Measurements from ENCODE around the gene AKAP14. TPM values are rescaled to one million over a fixed set of nuclear protein-coding genes. Genes with fewer than 3 reads are reported as not detected.
"Not testable (repeated sequence)": the region's sequence is repeated elsewhere in the genome, so short reads cannot be mapped to it uniquely, and the experiment has no call there.

AKAP14 gene
- total RNA-seq (2014; rRNA removed; shearing (Covaris generic)): not detected in 2 replicates

GRCh38 chrX:119895843-119896326 is at the start of gene AKAP14:
Gene AKAP14 (plus strand): TSS chrX:119895893. CDS start chrX:119903224, 7,331 bp downstream.
- DNase-seq: peak; percentile 70
- Histone ChIP-seq H3K4me3 (ENCODE audit: insufficient read depth, low read depth, low read length) (no peak within 1 kb of the TSS), H3K36me3 (replicated peaks; ENCODE audit: control insufficient read depth, insufficient read depth, low read length) (no peaks in the 10 kb centered on the region), H3K27me3 (ENCODE audit: control insufficient read depth, insufficient read depth, low read length) (no peaks in the 10 kb centered on the region)

GRCh38 chrX:119852382-119853353 is 43.0 kb upstream of the AKAP14 start, which contains the start of gene UPF3B:
Gene UPF3B (minus strand): TSS chrX:119852963. CDS start chrX:119852928, 35 bp downstream.
- Histone ChIP-seq H3K27me3 (ENCODE audit: control insufficient read depth, insufficient read depth, low read length) (no peaks in the 10 kb centered on the region), H3K4me3 (ENCODE audit: insufficient read depth, low read depth, low read length) (peak within 1 kb of the TSS; percentile 75), H3K36me3 (replicated peaks; ENCODE audit: control insufficient read depth, insufficient read depth, low read length) (no peaks in the 10 kb centered on the region)
- DNase-seq: peak; percentile 91

GRCh38 chrX:119853444-119853843 is 42.2 kb upstream of the AKAP14 start:
- no peaks in the 10 kb centered on the region for H3K36me3 ChIP-seq (replicated peaks; ENCODE audit: control insufficient read depth, insufficient read depth, low read length)
- no peaks in the 10 kb centered on the region for H3K27me3 ChIP-seq (ENCODE audit: control insufficient read depth, insufficient read depth, low read length)
- H3K4me3 ChIP-seq (ENCODE audit: insufficient read depth, low read depth, low read length): peak overlapping the region; percentile 14; the same call in 1 of the 2 replicates
- DNase-seq: no peak

GRCh38 chrX:119870626-119871131 is 25.0 kb upstream of the AKAP14 start:
- Histone ChIP-seq H3K27me3 (ENCODE audit: control insufficient read depth, insufficient read depth, low read length) (no peaks in the 10 kb centered on the region), H3K36me3 (replicated peaks; ENCODE audit: control insufficient read depth, insufficient read depth, low read length) (no peaks in the 10 kb centered on the region), H3K4me3 (ENCODE audit: insufficient read depth, low read depth, low read length) (peak overlapping the region; percentile 78)
- peak; percentile 37 for DNase-seq

GRCh38 chrX:119871245-119871598 is 24.5 kb upstream of the AKAP14 start:
- no peak for DNase-seq
- Histone ChIP-seq H3K36me3 (replicated peaks; ENCODE audit: control insufficient read depth, insufficient read depth, low read length) (no peaks in the 10 kb centered on the region), H3K4me3 (ENCODE audit: insufficient read depth, low read depth, low read length) (peak overlapping the region; percentile 78), H3K27me3 (ENCODE audit: control insufficient read depth, insufficient read depth, low read length) (no peaks in the 10 kb centered on the region)

GRCh38 chrX:119871599-119872395 is 23.9 kb upstream of the AKAP14 start, which contains the start of the genes NDUFA1 and RNF113A:
Gene NDUFA1 (plus strand): TSS chrX:119871832. CDS start chrX:119871912, 80 bp downstream.
Gene RNF113A (minus strand): TSS chrX:119871733. CDS start chrX:119871613, 120 bp downstream.
- Histone ChIP-seq H3K36me3 (replicated peaks; ENCODE audit: control insufficient read depth, insufficient read depth, low read length) (no peaks in the 10 kb centered on the region), H3K27me3 (ENCODE audit: control insufficient read depth, insufficient read depth, low read length) (no peaks in the 10 kb centered on the region), H3K4me3 (ENCODE audit: insufficient read depth, low read depth, low read length) (peak within 1 kb of the TSS; percentile 78)
- DNase-seq: peak; percentile 84

- H3K36me3 ChIP-seq (replicated peaks; ENCODE audit: control insufficient read depth, insufficient read depth, low read length): no peaks in the 10 kb centered on the region; the same call in 1 of the 2 replicates
- H3K4me3 ChIP-seq (ENCODE audit: insufficient read depth, low read depth, low read length): no peak overlapping the region
- no peaks in the 10 kb centered on the region for H3K27me3 ChIP-seq (ENCODE audit: control insufficient read depth, insufficient read depth, low read length)
- DNase-seq: no peak
Measured at GRCh38 chrX:119878740-119879139, 17.0 kb upstream of the AKAP14 start.

GRCh38 chrX:119880076-119880475 is 15.6 kb upstream of the AKAP14 start:
- H3K36me3 ChIP-seq (replicated peaks; ENCODE audit: control insufficient read depth, insufficient read depth, low read length): no peaks in the 10 kb centered on the region; the same call in 1 of the 2 replicates
- DNase-seq: no peak
- H3K4me3 ChIP-seq (ENCODE audit: insufficient read depth, low read depth, low read length): no peak overlapping the region
- H3K27me3 ChIP-seq (ENCODE audit: control insufficient read depth, insufficient read depth, low read length): no peaks in the 10 kb centered on the region

GRCh38 chrX:119880552-119881437 is 14.9 kb upstream of the AKAP14 start:
- no peaks in the 10 kb centered on the region for H3K27me3 ChIP-seq (ENCODE audit: control insufficient read depth, insufficient read depth, low read length)
- no peaks in the 10 kb centered on the region; the same call in 1 of the 2 replicates for H3K36me3 ChIP-seq (replicated peaks; ENCODE audit: control insufficient read depth, insufficient read depth, low read length)
- DNase-seq: peak; percentile 36
- no peak overlapping the region for H3K4me3 ChIP-seq (ENCODE audit: insufficient read depth, low read depth, low read length)

- Histone ChIP-seq H3K36me3 (replicated peaks; ENCODE audit: control insufficient read depth, insufficient read depth, low read length) (no peaks in the 10 kb centered on the region), H3K4me3 (ENCODE audit: insufficient read depth, low read depth, low read length) (no peak overlapping the region), H3K27me3 (ENCODE audit: control insufficient read depth, insufficient read depth, low read length) (no peaks in the 10 kb centered on the region)
- peak; percentile 22 for DNase-seq
Measured at GRCh38 chrX:119885554-119886428, 9.9 kb upstream of the AKAP14 start.

- DNase-seq: peak; percentile 86
Measured at GRCh38 chrX:119887721-119888425, 7.8 kb upstream of the AKAP14 start.

GRCh38 chrX:119890626-119891025 is 5.1 kb upstream of the AKAP14 start:
- DNase-seq; H3K36me3 ChIP-seq (replicated peaks; ENCODE audit: control insufficient read depth, insufficient read depth, low read length); H3K27me3 ChIP-seq (ENCODE audit: control insufficient read depth, insufficient read depth, low read length): not testable (repeated sequence)
- H3K4me3 ChIP-seq (ENCODE audit: insufficient read depth, low read depth, low read length): peak overlapping the region; percentile 14; the same call in 1 of the 2 replicates

More at GRCh38 chrX:119887721-119888425, 7.8 kb upstream of the AKAP14 start:
- no peaks in the 10 kb centered on the region for H3K27me3 ChIP-seq (ENCODE audit: control insufficient read depth, insufficient read depth, low read length)
- no peaks in the 10 kb centered on the region for H3K36me3 ChIP-seq (replicated peaks; ENCODE audit: control insufficient read depth, insufficient read depth, low read length)
- H3K4me3 ChIP-seq (ENCODE audit: insufficient read depth, low read depth, low read length): peak overlapping the region; percentile 50
